HFFc6 (cell line): ENCODE data around the gene SPRED3. TPM values are rescaled to one million over a fixed set of nuclear protein-coding genes. Genes with fewer than 3 reads are reported as not detected.
"Not testable (repeated sequence)": the region's sequence is repeated elsewhere in the genome, so short reads cannot be mapped to it uniquely, and the experiment has no call there.

Experiments
- DNase-seq: peaks from one replicate; pipeline ENCODE4 v3.0.0-alpha.2; 2018
- H3K27ac Mint-ChIP-seq: 2 replicates; pipeline ENCODE4 v1.8.0; 2020; ENCODE audit warnings: mild to moderate bottlenecking, mixed read lengths
- H3K27me3 Mint-ChIP-seq: 2 replicates; pipeline ENCODE4 v1.8.0; 2021; ENCODE audit warnings: mild to moderate bottlenecking, moderate library complexity, mixed read lengths; ENCODE audit not compliant: insufficient read depth
- H3K36me3 Mint-ChIP-seq: 2 replicates; pipeline ENCODE4 v1.8.0; 2021; ENCODE audit warnings: low read depth, mixed read lengths
- H3K4me1 Mint-ChIP-seq: 2 replicates; pipeline ENCODE4 v1.8.0; 2020; ENCODE audit warnings: low read depth, mixed read lengths
- H3K4me3 Mint-ChIP-seq: 2 replicates; pipeline ENCODE4 v1.8.0; 2020; ENCODE audit warnings: mild to moderate bottlenecking, moderate library complexity, mixed read lengths
- H3K9me3 Mint-ChIP-seq: 2 replicates; pipeline ENCODE4 v1.8.0; 2020; ENCODE audit warnings: mild to moderate bottlenecking, mixed read lengths
- CTCF ChIP-seq: fragments of 200-600 bp; sonication (generic); IDR thresholded peaks from 2 replicates; pipeline ENCODE4 v1.5.0; 2021; ENCODE audit warnings: antibody characterized with exemption, mild to moderate bottlenecking
- total RNA-seq, 6 experiments: library from RNA; stranded (reverse); fragmentation: NEBNext Ultra II Directional; extraction: Animal tissue kit (Norgen Biotek cat#: 25700); gene quantifications; 2 replicates in 1 of 6; 3 replicates in 5 of 6; pipeline ENCODE4 v1.2.3, GENCODE V29; 2021

The SPRED3 gene
- total RNA-seq, 6 experiments from 2014 or later = 11.7 to 15.3 (median 13.1) TPM

- DNase-seq = no peak
- Mint-ChIP-seq H3K27me3 (peaks cover 30% of the 10 kb centered on the region), H3K27ac (no peak overlapping the region), H3K36me3 (no peaks in the 10 kb centered on the region), H3K4me1 (no peaks in the 10 kb centered on the region), H3K9me3 (no peaks in the 10 kb centered on the region), H3K4me3 (no peak overlapping the region)
- TF ChIP-seq CTCF = no peak
Observed at GRCh38 chr19:38360351-38360750, 28.1 kb upstream of the SPRED3 start.

GRCh38 chr19:38360839-38361631, 27.5 kb upstream of the SPRED3 start:
- Mint-ChIP-seq H3K27me3 (peaks cover 33% of the 10 kb centered on the region), H3K4me3 (peak overlapping the region; percentile 87), H3K9me3 (no peaks in the 10 kb centered on the region), H3K27ac (no peak overlapping the region), H3K36me3 (no peaks in the 10 kb centered on the region), H3K4me1 (no peaks in the 10 kb centered on the region)
- no peak for TF ChIP-seq CTCF
- DNase-seq = no peak

- no peaks in the 10 kb centered on the region for H3K36me3 Mint-ChIP-seq
- no peaks in the 10 kb centered on the region for H3K9me3 Mint-ChIP-seq
- H3K27ac Mint-ChIP-seq = no peak overlapping the region
- no peaks in the 10 kb centered on the region for H3K4me1 Mint-ChIP-seq
- no peak for TF ChIP-seq CTCF
- H3K4me3 Mint-ChIP-seq = peak overlapping the region; percentile 87
- peaks cover 32% of the 10 kb centered on the region for H3K27me3 Mint-ChIP-seq
- peak; percentile 43 for DNase-seq
Observed at GRCh38 chr19:38361633-38362075, 26.8 kb upstream of the SPRED3 start.

- Mint-ChIP-seq H3K27me3 (peaks cover 36% of the 10 kb centered on the region), H3K36me3 (no peaks in the 10 kb centered on the region), H3K9me3 (no peaks in the 10 kb centered on the region), H3K27ac (no peak overlapping the region), H3K4me3 (peak overlapping the region; percentile 87), H3K4me1 (no peaks in the 10 kb centered on the region)
- DNase-seq = peak; percentile 51
- TF ChIP-seq CTCF = no peak
Observed at GRCh38 chr19:38362076-38362945, 26.2 kb upstream of the SPRED3 start.

- H3K9me3 Mint-ChIP-seq, H3K4me1 Mint-ChIP-seq, H3K27ac Mint-ChIP-seq, H3K36me3 Mint-ChIP-seq, DNase-seq: not testable (repeated sequence)
- H3K4me3 Mint-ChIP-seq = 0 out of 2 replicates have a peak overlapping the region, but pooled peaks have one; percentile 39
- peaks cover 37% of the 10 kb centered on the region for H3K27me3 Mint-ChIP-seq
Observed at GRCh38 chr19:38362946-38363688, 25.4 kb upstream of the SPRED3 start.
